Epithelial cell of proximal tubule (primary cell): Measurements from ENCODE around the gene RBM39. TPM values are rescaled to one million over a fixed set of nuclear protein-coding genes. Genes with fewer than 3 reads are reported as not detected.
"Not testable (repeated sequence)": the region's sequence is repeated elsewhere in the genome, so short reads cannot be mapped to it uniquely, and the experiment has no call there.

Experiments
- DNase-seq: peaks from one replicate; pipeline ENCODE4 v3.0.0-alpha.2; 2011; ENCODE audit warnings: low read depth
- H3K4me3 ChIP-seq: 2 replicates; pipeline ENCODE4 v1.5.1; 2011; ENCODE audit warnings: low read depth, mild to moderate bottlenecking, low read length
- total RNA-seq: library from RNA; depleted of rRNA; stranded (reverse); fragments of >200 nt; gene quantifications from 2 replicates; pipeline ENCODE4 v1.2.3, GENCODE V29; 2015
- TF ChIP-seq, protein P1 (sequence below): conservative IDR thresholded peaks from 2 replicates; pipeline ENCODE4 v1.5.1; 2012; ENCODE audit warnings: low read depth, mild to moderate bottlenecking, low read length

The RBM39 gene
- total RNA-seq, 1 donor from 2014 or later, result 148 TPM

DNA sequence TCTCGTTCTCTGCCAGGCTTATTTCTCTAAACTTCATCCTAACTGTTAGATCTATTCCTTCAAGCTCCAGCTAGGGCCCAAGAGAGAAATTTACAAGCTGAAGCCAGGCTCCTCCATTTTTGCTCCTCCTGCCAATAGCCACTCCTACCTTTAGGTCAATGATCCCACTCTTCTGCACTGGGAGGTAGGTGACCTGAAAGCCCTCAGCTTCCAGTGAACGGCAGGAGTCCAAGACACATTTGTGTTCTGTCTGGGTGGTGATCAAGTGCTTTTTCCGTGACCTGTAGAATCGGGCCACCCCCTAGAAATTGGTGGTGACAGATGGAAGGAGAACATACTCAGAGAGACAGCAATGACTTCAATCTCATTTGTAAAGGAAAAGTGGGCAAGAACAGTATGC lies 51.8 kb downstream of the RBM39 start:
- no peak overlapping the region for H3K4me3 ChIP-seq
- TF ChIP-seq, protein P1, sequence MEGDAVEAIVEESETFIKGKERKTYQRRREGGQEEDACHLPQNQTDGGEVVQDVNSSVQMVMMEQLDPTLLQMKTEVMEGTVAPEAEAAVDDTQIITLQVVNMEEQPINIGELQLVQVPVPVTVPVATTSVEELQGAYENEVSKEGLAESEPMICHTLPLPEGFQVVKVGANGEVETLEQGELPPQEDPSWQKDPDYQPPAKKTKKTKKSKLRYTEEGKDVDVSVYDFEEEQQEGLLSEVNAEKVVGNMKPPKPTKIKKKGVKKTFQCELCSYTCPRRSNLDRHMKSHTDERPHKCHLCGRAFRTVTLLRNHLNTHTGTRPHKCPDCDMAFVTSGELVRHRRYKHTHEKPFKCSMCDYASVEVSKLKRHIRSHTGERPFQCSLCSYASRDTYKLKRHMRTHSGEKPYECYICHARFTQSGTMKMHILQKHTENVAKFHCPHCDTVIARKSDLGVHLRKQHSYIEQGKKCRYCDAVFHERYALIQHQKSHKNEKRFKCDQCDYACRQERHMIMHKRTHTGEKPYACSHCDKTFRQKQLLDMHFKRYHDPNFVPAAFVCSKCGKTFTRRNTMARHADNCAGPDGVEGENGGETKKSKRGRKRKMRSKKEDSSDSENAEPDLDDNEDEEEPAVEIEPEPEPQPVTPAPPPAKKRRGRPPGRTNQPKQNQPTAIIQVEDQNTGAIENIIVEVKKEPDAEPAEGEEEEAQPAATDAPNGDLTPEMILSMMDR, result no peak
- DNase-seq, result no peak

GRCh38 chr20:35686872-35687271 lies 55.2 kb downstream of the RBM39 start:
- not testable (repeated sequence) for H3K4me3 ChIP-seq, DNase-seq
- TF ChIP-seq, protein P1, result peak; percentile 26

DNA sequence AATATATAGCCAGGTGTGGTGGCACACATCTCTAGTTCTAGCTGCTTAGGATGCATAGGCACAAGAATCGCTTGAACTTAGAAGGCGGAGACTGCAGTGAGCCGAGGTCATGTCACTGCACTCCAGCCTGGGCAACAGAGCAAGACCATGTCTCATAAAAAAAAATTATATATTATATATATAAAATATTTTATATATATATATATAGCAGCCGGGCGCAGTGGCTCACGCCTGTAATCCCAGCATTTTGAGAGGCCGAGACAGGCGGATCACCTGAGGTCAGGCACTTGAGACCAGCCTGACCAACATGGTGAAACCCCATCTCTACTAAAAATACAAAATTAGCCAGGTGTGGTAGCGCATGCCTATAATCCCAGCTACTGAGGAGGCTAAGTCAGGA lies 56.7 kb downstream of the RBM39 start:
- not testable (repeated sequence) for H3K4me3 ChIP-seq, DNase-seq

- no peak overlapping the region for H3K4me3 ChIP-seq
- TF ChIP-seq, protein P1, result no peak
- no peak for DNase-seq
Measured at GRCh38 chr20:35681960-35682359, 60.1 kb downstream of the RBM39 start.

GRCh38 chr20:35680452-35681183 lies 61.4 kb downstream of the RBM39 start:
- TF ChIP-seq, protein P1, result no peak
- no peak overlapping the region for H3K4me3 ChIP-seq
- DNase-seq, result no peak

DNA sequence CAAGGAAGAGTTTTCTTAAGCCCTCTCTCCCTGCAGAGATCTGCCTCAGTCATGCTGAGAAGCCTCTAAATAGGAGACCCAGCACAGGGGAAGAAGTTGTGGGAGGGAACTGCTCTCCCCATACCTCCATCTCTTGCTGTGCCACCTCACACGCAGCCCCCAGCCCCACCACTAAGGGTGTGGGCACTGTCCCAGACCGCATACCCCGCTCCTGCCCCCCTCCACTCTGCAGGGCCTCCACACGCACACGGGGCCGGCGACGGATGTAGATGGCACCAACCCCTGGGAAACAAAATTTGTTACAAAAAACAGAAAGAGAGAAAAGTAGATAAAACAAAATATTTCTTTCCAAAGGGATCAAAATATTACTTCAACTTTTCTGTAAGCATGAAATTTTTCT lies 67.1 kb downstream of the RBM39 start:
- H3K4me3 ChIP-seq, result no peak overlapping the region
- DNase-seq, result no peak
- TF ChIP-seq, protein P1, result no peak

DNA sequence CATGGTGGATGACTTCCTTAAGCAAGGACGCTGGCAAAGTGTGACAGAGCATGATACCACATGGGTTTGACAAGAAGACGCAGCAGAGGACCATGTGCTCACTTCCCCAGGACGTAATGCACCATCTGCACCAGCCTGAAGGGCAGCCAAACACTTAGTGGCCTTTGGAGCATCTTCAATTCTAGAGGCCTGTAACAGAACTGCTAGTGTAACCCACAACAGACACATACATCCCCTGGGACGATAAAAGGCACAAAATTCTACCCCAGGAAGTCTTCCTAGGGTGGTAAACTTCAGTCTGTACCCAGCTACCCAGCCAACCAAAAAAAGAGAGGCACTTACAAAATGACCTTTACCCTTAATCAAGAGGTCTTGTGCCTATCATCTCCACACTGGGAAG lies 68.2 kb downstream of the RBM39 start:
- DNase-seq, result no peak
- TF ChIP-seq, protein P1, result no peak

More for the DNA sequence above, 68.2 kb downstream of the RBM39 start:
- H3K4me3 ChIP-seq, result no peak overlapping the region
